ENCODE results near the gene SPRED1.
A peak's percentile ranks its signal among the peaks of the same experiment; 100 is the strongest.

The SPRED1 gene

DNA sequence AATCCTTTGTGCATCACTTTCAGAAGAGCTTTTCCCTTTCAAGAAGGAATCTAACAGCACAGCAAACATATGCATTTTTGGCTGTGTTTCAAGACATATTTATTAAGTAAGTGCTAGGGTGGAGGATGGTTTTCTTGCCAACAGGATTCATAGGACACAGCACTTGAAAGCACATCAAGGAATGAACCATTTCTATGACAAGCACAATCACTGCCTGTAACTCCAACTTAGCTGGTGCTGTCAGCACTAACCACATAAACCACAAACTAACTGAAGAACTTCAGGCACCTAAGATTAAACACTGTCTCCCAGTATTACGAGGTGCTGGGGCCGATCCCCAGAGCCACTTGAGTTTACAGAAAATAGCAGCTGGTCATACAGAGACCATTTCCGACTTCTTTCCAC is 35.4 kb upstream of the SPRED1 start:
- peak overlapping the region; percentile 53 for H3K27ac ChIP-seq
- no peaks in the 10 kb centered on the region for H3K27me3 ChIP-seq (replicated peaks)
- H3K36me3 ChIP-seq (replicated peaks), result no peaks in the 10 kb centered on the region
- DNase-seq, result peak; percentile 76
- TF ChIP-seq, protein P1, sequence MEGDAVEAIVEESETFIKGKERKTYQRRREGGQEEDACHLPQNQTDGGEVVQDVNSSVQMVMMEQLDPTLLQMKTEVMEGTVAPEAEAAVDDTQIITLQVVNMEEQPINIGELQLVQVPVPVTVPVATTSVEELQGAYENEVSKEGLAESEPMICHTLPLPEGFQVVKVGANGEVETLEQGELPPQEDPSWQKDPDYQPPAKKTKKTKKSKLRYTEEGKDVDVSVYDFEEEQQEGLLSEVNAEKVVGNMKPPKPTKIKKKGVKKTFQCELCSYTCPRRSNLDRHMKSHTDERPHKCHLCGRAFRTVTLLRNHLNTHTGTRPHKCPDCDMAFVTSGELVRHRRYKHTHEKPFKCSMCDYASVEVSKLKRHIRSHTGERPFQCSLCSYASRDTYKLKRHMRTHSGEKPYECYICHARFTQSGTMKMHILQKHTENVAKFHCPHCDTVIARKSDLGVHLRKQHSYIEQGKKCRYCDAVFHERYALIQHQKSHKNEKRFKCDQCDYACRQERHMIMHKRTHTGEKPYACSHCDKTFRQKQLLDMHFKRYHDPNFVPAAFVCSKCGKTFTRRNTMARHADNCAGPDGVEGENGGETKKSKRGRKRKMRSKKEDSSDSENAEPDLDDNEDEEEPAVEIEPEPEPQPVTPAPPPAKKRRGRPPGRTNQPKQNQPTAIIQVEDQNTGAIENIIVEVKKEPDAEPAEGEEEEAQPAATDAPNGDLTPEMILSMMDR (IDR thresholded peaks at IDR 0.05; ENCODE audit: low read depth, low read length, missing control alignments), result no peak
- H3K4me3 ChIP-seq (ENCODE audit: low read depth, low read length), result no peak overlapping the region
- in situ Hi-C loops (cut with HindIII; ENCODE audit: low pct_ligation_motif_present, low sequenced_read_pairs), result no loop called here

DNA sequence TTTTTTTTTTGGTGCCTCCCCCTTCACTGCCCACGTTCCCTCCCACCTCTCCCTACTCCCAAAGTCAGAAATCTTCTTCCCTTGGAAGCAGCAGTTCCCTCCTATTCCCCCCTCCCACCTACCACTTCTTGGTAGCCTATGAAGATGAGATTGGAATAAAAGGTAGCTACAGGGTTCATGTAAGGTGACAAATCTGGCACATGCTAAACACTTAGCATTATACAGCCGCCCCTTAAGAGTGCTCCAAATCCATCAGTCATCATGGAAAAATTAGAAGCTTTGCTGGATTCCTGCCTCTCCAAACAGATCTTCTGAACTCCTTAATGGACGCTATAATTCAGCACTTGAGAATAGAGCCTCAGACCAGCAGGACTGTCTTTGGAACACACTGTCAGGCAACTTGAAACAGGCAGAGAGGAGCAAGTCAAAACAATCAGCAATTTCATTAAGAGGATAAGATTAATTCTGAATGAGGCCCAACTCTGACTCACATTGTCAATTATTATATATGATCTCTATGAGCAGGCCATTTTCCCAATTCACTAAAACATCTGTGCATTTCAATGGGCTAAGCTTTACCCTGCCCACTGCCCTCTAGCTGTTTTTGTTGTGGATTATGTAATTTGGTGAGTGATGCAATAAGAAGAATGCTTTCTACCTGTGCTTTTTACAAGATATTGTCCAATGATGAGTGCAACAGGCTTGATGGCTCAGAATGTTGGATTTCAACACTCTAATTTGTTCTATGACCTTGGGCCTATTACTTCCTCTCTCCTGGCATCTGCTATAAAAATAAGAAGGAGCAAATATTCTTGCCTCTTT is 34.6 kb upstream of the SPRED1 start:
- Histone ChIP-seq H3K4me3 (ENCODE audit: low read depth, low read length) (no peak overlapping the region), H3K36me3 (replicated peaks) (no peaks in the 10 kb centered on the region), H3K27ac (peak overlapping the region; percentile 53), H3K27me3 (replicated peaks) (no peaks in the 10 kb centered on the region)
- TF ChIP-seq, protein P1 (IDR thresholded peaks at IDR 0.05; ENCODE audit: low read depth, low read length, missing control alignments), result no peak
- in situ Hi-C loops (cut with HindIII; ENCODE audit: low pct_ligation_motif_present, low sequenced_read_pairs), result no loop called here
- no peak for DNase-seq

DNA sequence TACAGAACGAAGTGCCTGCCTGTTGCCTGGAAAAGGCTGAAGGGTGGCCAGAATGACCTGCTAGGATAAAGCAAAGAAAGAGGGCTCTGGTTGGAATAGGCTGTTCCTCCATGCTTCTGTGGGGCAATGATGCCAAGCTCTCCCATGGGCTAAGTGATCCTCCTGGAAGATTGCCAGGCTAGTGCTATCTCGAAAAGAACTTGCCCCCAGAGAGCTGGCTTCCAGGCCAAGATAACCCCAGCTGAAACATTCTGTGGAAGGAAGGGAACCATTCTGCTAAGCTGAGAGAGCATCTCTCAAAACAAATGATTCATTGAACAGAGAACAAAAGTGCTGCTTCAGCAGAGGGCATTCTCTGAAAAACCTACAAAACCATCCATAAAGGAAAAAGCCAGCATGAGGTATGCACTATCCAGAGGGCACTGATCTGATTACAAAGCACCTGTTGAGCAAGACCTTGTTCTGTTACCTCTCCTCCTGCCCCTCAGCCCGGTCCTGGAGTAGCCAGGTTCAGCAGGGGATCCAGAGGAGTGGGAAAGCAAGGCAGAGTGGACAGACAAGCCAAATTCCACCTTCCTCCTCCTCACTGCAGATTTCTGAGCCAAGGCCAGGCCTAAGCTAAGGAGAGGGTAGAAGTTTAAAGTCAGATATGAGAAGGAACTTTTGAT is 31.9 kb upstream of the SPRED1 start:
- in situ Hi-C loops (cut with HindIII; ENCODE audit: low pct_ligation_motif_present, low sequenced_read_pairs), result no loop called here
- no peak overlapping the region for H3K27ac ChIP-seq
- no peak overlapping the region for H3K4me3 ChIP-seq (ENCODE audit: low read depth, low read length)
- H3K27me3 ChIP-seq (replicated peaks), result no peaks in the 10 kb centered on the region
- H3K36me3 ChIP-seq (replicated peaks), result no peaks in the 10 kb centered on the region
- no peak for DNase-seq
- TF ChIP-seq, protein P1 (IDR thresholded peaks at IDR 0.05; ENCODE audit: low read depth, low read length, missing control alignments), result no peak

DNA sequence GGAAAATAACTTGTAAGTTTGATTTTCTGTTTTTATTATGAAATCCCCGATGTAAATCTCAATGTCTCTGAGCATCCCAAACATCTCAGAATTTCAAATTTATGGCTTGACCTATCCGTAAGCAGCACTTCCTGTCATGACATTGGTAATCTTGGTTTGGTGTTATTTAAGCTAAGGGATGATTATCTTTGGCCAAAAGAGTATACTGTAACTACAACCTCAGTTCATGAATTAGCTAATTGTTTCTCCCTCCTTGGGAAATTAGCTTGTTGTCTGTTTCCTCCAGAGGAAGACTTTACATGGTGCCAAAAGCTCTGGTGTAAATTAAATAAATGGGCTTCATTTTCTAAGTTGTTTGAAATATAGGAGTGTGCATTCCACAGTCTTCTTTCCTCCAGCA is 28.1 kb upstream of the SPRED1 start:
- H3K27me3 ChIP-seq (replicated peaks), result no peaks in the 10 kb centered on the region
- H3K36me3 ChIP-seq (replicated peaks), result no peaks in the 10 kb centered on the region
- DNase-seq, result no peak
- in situ Hi-C loops (cut with HindIII; ENCODE audit: low pct_ligation_motif_present, low sequenced_read_pairs), result no loop called here
- H3K27ac ChIP-seq, result no peak overlapping the region
- TF ChIP-seq, protein P1 (IDR thresholded peaks at IDR 0.05; ENCODE audit: low read depth, low read length, missing control alignments), result no peak
- no peak overlapping the region for H3K4me3 ChIP-seq (ENCODE audit: low read depth, low read length)

DNA sequence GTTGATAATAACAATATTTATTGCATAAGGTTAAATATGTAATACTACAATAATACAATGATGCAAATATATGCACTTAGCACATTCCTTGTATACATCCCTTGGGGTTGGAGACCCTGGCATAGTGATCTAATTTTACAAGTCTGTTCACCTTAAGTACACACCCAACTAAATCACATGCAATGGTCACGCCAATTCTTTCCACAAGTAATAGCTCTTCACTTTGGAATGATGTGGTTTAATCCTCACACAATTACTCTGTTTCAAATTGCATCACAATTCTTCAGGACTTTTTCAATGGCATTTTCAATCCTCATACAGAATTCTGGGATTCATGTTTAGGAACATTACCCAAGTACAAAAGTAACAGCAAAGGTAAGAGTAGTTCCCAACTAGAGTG is 27.3 kb upstream of the SPRED1 start:
- no peak overlapping the region for H3K27ac ChIP-seq
- in situ Hi-C loops (cut with HindIII; ENCODE audit: low pct_ligation_motif_present, low sequenced_read_pairs), result no loop called here

More for the DNA sequence above, 27.3 kb upstream of the SPRED1 start:
- no peaks in the 10 kb centered on the region for H3K36me3 ChIP-seq (replicated peaks)
- TF ChIP-seq, protein P1 (IDR thresholded peaks at IDR 0.05; ENCODE audit: low read depth, low read length, missing control alignments), result no peak
- H3K27me3 ChIP-seq (replicated peaks), result no peaks in the 10 kb centered on the region
- no peak overlapping the region for H3K4me3 ChIP-seq (ENCODE audit: low read depth, low read length)
- no peak for DNase-seq
